Gastrocnemius medialis (tissue), 4 donors: ENCODE data around the gene GPR3. TPM values are rescaled to one million over a fixed set of nuclear protein-coding genes. Genes with fewer than 3 reads are reported as not detected.
A peak's percentile ranks its signal among the peaks of the same experiment; 100 is the strongest.

Experiments
- ATAC-seq, 2 donors: fragments of 150-250 bp; one replicate each; pipeline ENCODE4 v1.9.1; 2016
- DNase-seq, 2 donors: peaks; one replicate each; pipeline ENCODE4 v3.0.0-alpha.2; 2019
- H3K27ac ChIP-seq, 4 donors: fragments of 200-600 bp; sonication (generic); 1 replicate in 1 of 4; 2 replicates in 3 of 4; pipeline ENCODE4 v1.5.1; 2016 to 2018; ENCODE audit warnings: mild to moderate bottlenecking in 2 of 4, moderate library complexity in 1 of 4
- H3K27me3 ChIP-seq, 3 donors: fragments of 200-600 bp; sonication (generic) in 2 of 3; 1 replicate in 1 of 3; 2 replicates in 2 of 3; pipeline versions ENCODE4 v1.5.1 to v1.6.0; 2016 to 2019; ENCODE audit warnings: mild to moderate bottlenecking in 1 of 3, moderate library complexity in 1 of 3
- H3K36me3 ChIP-seq, 2 donors: fragments of 200-600 bp; sonication (generic) in 1 of 2; one replicate each; pipeline ENCODE4 v1.5.1; 2017 to 2018
- H3K4me1 ChIP-seq, 2 donors: fragments of 200-600 bp; sonication (generic) in 1 of 2; one replicate each; pipeline ENCODE4 v1.5.1; 2016 to 2017; ENCODE audit warnings: mild to moderate bottlenecking in 2 of 2
- H3K4me3 ChIP-seq, 4 donors: fragments of 200-600 bp; sonication (generic) in 3 of 4; 1 replicate in 1 of 4; 2 replicates in 3 of 4; pipeline ENCODE4 v1.5.1; 2016 to 2019; ENCODE audit warnings: mild to moderate bottlenecking in 2 of 4
- H3K9me3 ChIP-seq, 3 donors: fragments of 200-600 bp; sonication (generic) in 2 of 3; 1 replicate in 1 of 3; 2 replicates in 2 of 3; pipeline ENCODE4 v1.5.1; 2016 to 2019
- CTCF ChIP-seq, 5 experiments: fragments of 450-650 bp in 3 of 5; fragments of 200-600 bp in 2 of 5; sonication (generic) in 2 of 5; IDR thresholded peaks in 4 of 5; conservative IDR thresholded peaks in 1 of 5; 1 replicate in 4 of 5; 2 replicates in 1 of 5; pipeline ENCODE4 v1.5.1; 2016 to 2019; ENCODE audit warnings: antibody characterized with exemption in 5 of 5, mild to moderate bottlenecking in 3 of 5, moderate library complexity in 3 of 5
- POLR2A ChIP-seq, 2 donors: fragments of 450-650 bp; IDR thresholded peaks; one replicate each; pipeline ENCODE4 v1.6.1; 2017; ENCODE audit warnings: antibody characterized with exemption in 2 of 2, mild to moderate bottlenecking in 2 of 2, moderate library complexity in 2 of 2
- in situ Hi-C, 4 donors: fragments of 200-750 bp; cut with MboI; loops; one replicate each; pipeline versions ENCODE4 v1.15.0 to v1.8.0; 2017; ENCODE audit warnings: low sequenced_read_pairs in 4 of 4
- intact Hi-C: fragments of 100-400 bp; cut with DNase I; formaldehyde crosslinking; loops from one replicate; pipeline ENCODE4 v1.15.1; 2023; ENCODE audit warnings: low total_unique reads
- total RNA-seq, 4 donors: library from RNA; depleted of rRNA; stranded (reverse); fragments of >200 nt; gene quantifications; one replicate each; pipeline versions ENCODE4 v1.1.0 to v1.2.3, GENCODE V29; 2016

Gene GPR3
- total RNA-seq, 4 donors from 2014 or later: 0.23 to 0.51 (median 0.35) TPM; not detected in 1

- Histone ChIP-seq H3K27me3 (no peaks in the 10 kb centered on the region), H3K9me3 (no peaks in the 10 kb centered on the region), H3K36me3 (no peaks in the 10 kb centered on the region), H3K4me1 (peaks cover 17 to 19% of the 10 kb centered on the region in 2 donors), H3K27ac (peak overlapping the region in 1 of 4 donors; percentile 52), H3K4me3 (no peak overlapping the region)
- intact Hi-C loops: loop anchor here (1.0 to 2.0 kb wide), 2 partner anchors 38 to 212 kb away; no protein-coding TSS in a partner anchor
- no peak for DNase-seq
- TF ChIP-seq CTCF (IDR thresholded peaks at IDR 0.05 in 4 of 5, conservative IDR thresholded peaks at IDR 0.05 in 1 of 5): no peak
- TF ChIP-seq POLR2A (IDR thresholded peaks at IDR 0.05): no peak
- no peak for ATAC-seq
- in situ Hi-C loops: loop anchor here (5.0 to 10.0 kb wide), 6 partner anchors 38 to 270 kb away; partner anchors contain the start of gene AHDC1 (in 2 of the 4)
Measured at GRCh38 chr1:27394925-27395324, 2.5 kb downstream of the GPR3 start.

DNA sequence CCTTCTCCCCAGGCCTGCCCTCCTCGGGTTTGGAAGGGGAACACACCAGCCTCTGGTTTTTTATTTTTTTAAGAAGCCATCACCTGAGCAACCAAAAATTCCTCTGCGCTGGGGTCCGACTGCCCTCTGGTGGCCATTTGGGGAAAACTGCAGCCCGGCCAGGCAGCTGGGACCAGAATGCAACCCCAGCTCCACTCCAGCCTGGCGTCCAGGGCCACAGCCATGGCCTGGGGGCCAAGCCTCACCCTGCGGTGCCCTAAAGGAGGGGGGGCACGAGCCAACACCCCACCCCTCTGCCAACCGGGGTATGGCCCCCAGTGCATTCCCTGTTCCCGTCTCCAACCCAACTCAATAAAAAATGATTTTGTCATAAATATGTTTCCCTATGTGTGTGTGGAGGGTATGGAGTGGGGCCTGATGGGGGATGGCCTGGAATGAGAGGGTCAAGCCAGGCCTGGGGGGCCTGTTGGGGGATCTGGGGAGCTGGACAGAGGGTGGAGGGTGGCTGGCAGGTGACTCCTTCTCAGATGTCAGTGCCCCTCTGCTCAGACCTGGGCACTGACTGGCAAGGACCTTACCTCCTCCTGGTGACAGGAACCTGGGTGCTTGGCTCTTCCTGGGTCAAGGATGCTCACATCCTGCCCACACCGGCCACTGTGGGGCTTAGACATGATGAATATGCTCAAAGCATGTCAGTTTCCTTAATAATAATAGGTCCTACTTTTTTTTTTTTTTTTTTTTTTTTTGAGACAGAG is 3.2 kb downstream of the GPR3 start:
- Histone ChIP-seq H3K36me3 (no peaks in the 10 kb centered on the region), H3K9me3 (no peaks in the 10 kb centered on the region), H3K4me3 (no peak overlapping the region), H3K27me3 (no peaks in the 10 kb centered on the region), H3K4me1 (peaks cover 17 to 19% of the 10 kb centered on the region in 2 donors), H3K27ac (peak overlapping the region in 2 of 4 donors; percentile 26 to 52)
- DNase-seq: peak in 1 of 2 donors; percentile 63
- in situ Hi-C loops: loop anchor here (5.0 to 10.0 kb wide), 4 partner anchors 81 to 269 kb away; partner anchors contain the start of gene AHDC1 (in 2 of the 4)
- peak; percentile 29 to 47 for ATAC-seq
- TF ChIP-seq POLR2A (IDR thresholded peaks at IDR 0.05) (no peak), CTCF (IDR thresholded peaks at IDR 0.05 in 4 of 5, conservative IDR thresholded peaks at IDR 0.05 in 1 of 5) (peak; percentile 91 to 96 (median 94))
- intact Hi-C loops: loop anchor here (1.0 to 2.0 kb wide), 2 partner anchors 38 to 211 kb away; no protein-coding TSS in a partner anchor

DNA sequence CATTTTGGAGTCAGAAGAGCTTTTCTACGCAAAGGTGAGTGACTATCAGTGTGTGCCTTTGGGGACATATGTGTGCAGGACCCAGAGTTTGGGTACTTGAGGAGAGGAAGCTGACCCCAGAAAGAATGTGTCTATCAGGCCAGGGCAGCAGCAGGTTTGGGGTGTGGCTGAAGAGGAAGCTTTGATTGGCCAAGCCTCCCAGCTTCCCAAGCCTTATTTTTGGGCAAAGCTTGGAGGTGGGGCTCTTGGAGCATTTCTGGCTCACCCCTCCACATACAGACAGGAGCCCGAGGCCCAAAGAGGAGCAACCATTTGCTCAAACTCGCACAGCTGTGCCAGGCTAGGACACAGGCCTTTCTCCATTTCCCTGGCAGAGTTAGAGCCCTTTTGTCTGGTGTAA is 4.7 kb downstream of the GPR3 start:
- Histone ChIP-seq H3K27ac (peak overlapping the region in 3 of 4 donors; percentile 12 to 42 (median 26)), H3K36me3 (no peaks in the 10 kb centered on the region), H3K4me3 (no peak overlapping the region), H3K27me3 (no peaks in the 10 kb centered on the region), H3K4me1 (peaks cover 12 to 14% of the 10 kb centered on the region in 2 donors), H3K9me3 (no peaks in the 10 kb centered on the region)
- in situ Hi-C loops: loop anchor here (5.0 to 10.0 kb wide), 4 partner anchors 82 to 268 kb away; partner anchors contain the start of gene AHDC1 (in 2 of the 4)
- TF ChIP-seq CTCF (IDR thresholded peaks at IDR 0.05 in 4 of 5, conservative IDR thresholded peaks at IDR 0.05 in 1 of 5) (no peak), POLR2A (IDR thresholded peaks at IDR 0.05) (no peak)
- DNase-seq (no peak), ATAC-seq (no peak)
- intact Hi-C loops: no loop called here

GRCh38 chr1:27397749-27398148 is 5.3 kb downstream of the GPR3 start:
- no peak for DNase-seq

More at GRCh38 chr1:27397749-27398148, 5.3 kb downstream of the GPR3 start:
- in situ Hi-C loops (loop anchor here (5.0 to 10.0 kb wide), 4 partner anchors 83 to 267 kb away; partner anchors contain the start of gene AHDC1 (in 2 of the 4)), intact Hi-C loops (no loop called here)
- peaks cover 14 to 20% of the 10 kb centered on the region in 2 donors for H3K4me1 ChIP-seq
- H3K4me3 ChIP-seq: no peak overlapping the region
- H3K27me3 ChIP-seq: no peaks in the 10 kb centered on the region
- ATAC-seq: no peak
- no peak overlapping the region for H3K27ac ChIP-seq
- no peaks in the 10 kb centered on the region for H3K9me3 ChIP-seq
- H3K36me3 ChIP-seq: no peaks in the 10 kb centered on the region
- TF ChIP-seq CTCF (IDR thresholded peaks at IDR 0.05 in 4 of 5, conservative IDR thresholded peaks at IDR 0.05 in 1 of 5) (no peak), POLR2A (IDR thresholded peaks at IDR 0.05) (no peak)
